ENCODE measurements around the gene SP110.
"Not testable (repeated sequence)": the region's sequence is repeated elsewhere in the genome, so short reads cannot be mapped to it uniquely, and the experiment has no call there.

The SP110 gene

GRCh38 chr2:230224458-230224857, 4.7 kb upstream of the SP110 start:
- no peak for DNase-seq (ENCODE audit: low read depth in 2 of 2)

- not testable (repeated sequence) for DNase-seq (ENCODE audit: low read depth in 2 of 2)
Observed at GRCh38 chr2:230222829-230223228, 3.0 kb upstream of the SP110 start.

DNA sequence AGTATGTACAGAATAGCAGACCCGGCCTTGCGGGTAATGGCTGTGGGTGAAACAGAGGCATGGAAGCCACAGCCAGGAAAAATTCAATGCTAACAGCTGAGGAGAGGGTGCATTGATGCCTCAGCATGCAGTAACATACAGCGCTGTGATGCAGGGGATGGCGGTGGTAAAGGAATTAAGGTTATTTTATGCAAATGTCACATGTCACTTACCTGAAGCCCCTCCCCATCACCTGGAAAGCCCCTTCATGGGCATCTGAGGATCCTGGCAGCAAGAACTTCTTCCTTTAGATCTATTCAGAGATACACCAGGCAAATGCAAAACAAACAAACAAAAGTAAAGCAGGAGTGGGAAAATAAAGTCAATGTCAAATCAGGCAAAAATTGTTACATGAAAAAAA, 1.7 kb upstream of the SP110 start:
- DNase-seq (ENCODE audit: low read depth in 2 of 2): no peak

DNA sequence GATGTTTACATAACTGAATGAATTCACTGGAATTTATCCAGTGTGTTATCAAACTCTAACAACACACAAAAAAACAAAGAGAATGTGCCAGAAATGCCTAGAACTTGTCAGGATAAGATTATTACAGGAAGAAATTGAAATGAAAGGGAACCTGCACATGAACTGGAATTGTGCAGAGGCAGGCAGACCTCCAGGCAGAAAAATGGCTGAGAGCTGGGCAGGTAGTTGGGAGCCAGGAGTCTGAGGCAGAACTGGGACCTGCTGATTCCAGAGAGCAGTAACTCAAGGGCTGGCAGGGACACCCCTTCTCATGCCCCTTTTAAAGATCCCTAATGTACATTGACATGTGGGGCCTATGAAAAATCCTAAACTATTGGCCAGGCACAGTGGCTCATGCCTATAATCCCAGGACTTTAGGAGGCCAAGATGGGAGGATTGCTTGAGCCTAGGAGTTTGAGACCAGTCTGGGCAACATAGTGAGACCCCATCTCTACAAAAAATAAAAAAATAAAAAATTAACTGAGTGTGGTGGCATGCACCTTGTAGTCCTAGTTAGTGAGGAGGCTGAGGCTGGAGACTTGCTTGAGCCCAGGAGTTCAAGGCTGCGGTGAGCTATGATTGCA, 674 bp upstream of the SP110 start:
- no peak for DNase-seq (ENCODE audit: low read depth in 2 of 2)

DNA sequence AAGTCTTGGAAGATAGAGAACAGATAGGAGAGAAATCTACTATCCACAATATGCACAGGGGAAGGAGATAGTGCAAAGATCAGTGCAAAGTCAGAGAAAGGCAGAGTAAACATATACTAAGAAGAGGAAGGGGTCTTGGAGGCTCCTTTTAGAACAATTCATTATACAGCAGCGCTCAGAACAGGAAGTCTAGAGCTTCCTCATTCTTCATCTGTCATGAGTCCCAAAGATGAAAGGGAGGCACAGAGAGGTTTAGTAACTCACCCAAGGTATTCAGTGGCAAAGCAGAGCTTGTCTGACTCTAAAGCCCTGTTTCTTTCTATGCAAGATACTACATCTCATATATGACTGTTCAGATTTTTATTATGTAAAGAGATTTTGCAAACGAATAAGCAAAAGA, 1.4 kb downstream of the SP110 start:
- no peak for DNase-seq (ENCODE audit: low read depth in 2 of 2)

DNA sequence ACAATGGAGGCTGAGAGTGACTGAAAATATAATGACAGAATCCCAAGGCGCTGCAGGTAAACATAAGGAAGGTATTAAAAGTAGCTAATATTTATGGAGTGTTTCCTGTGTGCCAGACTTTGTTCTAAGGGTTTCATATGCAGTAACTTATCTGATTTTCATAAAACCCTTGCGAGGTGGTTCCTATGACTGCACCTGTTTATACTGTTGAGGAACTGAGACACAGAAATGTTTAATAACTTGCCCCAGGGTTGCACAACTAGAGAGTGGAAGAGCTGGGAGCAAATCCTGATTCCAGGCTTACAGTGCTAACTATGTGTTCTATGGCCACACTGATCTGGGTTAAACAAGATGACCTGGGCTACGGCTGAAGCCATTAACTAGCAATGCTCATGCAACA, 2.4 kb downstream of the SP110 start:
- DNase-seq (ENCODE audit: low read depth in 2 of 2): no peak

DNA sequence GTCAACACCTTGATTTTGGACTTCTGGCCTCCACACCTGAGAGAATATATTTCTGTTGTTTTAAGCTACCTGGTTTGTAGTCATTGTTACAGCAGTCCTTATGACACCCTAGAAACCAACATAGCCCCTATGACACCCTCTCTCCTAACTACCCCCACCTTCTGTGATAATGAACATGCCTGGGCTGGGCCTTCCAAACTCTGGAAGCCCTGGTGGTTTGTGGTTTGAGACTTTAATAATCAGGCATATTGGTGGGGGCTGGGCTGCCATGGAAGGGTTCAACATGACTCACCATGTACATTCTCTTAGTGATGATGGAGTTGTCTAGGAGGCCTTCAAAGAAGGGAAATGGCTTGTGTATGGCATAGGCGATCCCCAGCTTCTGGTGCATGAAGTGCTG, 3.3 kb downstream of the SP110 start:
- DNase-seq (ENCODE audit: low read depth in 2 of 2): no peak

DNA sequence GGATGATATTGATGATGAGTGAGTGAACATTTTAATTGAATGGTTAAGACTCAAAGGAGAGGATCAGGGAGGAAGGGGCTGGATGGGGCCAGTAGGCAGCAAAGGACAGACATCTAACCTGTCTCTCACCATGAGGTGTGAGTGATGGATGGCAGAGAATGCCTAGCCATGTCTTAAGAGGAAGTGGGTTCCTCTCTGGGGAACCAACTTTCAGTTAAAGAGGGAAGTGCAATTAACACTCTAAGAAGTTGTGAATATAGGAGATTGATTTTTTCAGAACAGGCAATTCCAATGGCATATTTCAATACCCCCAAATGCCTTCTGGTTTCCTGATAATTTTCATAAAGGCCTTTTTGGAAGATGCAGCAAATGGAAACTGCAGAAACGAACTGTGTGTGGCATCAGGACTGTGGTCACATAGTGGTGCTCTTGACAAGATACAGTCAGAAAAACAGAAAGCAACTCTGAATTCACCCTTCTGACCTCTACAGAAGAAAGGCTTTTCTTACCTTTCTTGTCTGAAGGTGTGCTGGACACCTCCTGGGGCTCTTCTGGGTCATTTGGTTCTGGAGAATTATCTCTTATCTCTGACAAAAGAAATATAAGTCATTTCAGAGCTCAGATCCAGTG, 10.2 kb downstream of the SP110 start:
- no peak for DNase-seq (ENCODE audit: low read depth in 2 of 2)

DNA sequence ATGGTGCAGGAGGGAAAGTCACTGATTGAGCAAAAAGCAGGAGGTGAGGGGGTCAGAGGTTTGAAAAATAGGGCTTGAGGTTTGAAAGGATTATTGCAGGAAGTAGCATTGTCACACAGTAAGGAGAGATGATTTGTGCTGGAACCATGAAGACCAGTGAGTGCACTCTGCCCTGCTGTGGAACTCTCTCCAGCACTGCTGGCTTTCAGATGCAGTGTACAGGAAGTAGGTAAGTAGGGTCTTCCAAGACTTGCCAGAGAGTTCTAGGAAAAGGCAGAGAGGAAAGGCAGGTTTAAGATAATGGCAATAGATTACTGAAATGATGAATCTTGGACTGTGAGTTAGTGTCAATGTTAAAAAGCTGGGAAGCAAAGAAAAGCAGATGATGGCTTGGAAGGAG, 11.2 kb downstream of the SP110 start:
- DNase-seq (ENCODE audit: low read depth in 2 of 2): no peak

GRCh38 chr2:230205721-230206120, 14.1 kb downstream of the SP110 start:
- DNase-seq (ENCODE audit: low read depth in 2 of 2): no peak

DNA sequence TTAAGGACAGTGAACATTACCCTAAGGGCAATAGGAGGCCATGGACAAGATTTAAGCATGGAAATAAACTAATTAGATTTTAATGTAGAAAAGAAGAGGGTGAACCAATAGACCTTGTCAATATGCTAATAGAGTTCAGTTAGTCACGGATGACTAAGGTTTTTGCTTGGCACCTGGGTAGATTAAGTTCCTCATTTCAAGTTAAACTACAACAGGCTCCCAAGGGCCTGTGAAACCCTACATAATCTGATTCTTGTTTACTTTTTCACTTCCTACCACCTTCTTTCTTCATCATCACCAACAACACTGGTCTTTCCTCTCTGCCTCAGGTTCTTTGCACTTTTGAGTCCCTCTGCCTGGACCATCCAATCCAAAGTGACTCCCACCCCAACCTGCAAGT, 14.8 kb downstream of the SP110 start:
- DNase-seq (ENCODE audit: low read depth in 2 of 2): no peak

- DNase-seq (ENCODE audit: low read depth in 2 of 2): no peak
Observed at GRCh38 chr2:230203110-230203676, 16.6 kb downstream of the SP110 start.

- DNase-seq (ENCODE audit: low read depth in 2 of 2): no peak
Observed at GRCh38 chr2:230202430-230203109, 17.2 kb downstream of the SP110 start.

GRCh38 chr2:230184727-230185578, 34.8 kb downstream of the SP110 start:
- no peak for DNase-seq (ENCODE audit: low read depth in 2 of 2)

- no peak for DNase-seq (ENCODE audit: low read depth in 2 of 2)
Observed at GRCh38 chr2:230181195-230181594, 38.6 kb downstream of the SP110 start.

DNA sequence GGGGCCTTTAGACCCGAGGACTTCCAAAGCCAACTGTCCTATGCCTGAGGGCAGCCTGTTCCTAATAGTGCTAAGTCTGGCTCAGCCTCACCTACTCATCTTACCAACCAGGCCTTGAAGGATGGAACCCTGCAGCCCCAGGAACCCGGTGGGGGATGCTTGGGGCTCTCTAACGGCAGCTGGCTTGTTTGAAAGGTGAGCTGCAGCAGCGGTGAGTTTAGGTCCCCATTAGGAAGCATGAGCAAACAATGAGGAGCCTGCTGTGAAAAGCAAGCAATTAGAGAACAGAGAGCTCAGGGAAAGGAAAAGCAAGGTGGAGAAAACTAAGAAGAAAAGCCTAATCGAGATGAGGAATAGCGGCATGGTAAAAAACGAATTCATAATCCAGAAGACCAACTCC, 39.9 kb downstream of the SP110 start:
- no peak for DNase-seq (ENCODE audit: low read depth in 2 of 2)

DNA sequence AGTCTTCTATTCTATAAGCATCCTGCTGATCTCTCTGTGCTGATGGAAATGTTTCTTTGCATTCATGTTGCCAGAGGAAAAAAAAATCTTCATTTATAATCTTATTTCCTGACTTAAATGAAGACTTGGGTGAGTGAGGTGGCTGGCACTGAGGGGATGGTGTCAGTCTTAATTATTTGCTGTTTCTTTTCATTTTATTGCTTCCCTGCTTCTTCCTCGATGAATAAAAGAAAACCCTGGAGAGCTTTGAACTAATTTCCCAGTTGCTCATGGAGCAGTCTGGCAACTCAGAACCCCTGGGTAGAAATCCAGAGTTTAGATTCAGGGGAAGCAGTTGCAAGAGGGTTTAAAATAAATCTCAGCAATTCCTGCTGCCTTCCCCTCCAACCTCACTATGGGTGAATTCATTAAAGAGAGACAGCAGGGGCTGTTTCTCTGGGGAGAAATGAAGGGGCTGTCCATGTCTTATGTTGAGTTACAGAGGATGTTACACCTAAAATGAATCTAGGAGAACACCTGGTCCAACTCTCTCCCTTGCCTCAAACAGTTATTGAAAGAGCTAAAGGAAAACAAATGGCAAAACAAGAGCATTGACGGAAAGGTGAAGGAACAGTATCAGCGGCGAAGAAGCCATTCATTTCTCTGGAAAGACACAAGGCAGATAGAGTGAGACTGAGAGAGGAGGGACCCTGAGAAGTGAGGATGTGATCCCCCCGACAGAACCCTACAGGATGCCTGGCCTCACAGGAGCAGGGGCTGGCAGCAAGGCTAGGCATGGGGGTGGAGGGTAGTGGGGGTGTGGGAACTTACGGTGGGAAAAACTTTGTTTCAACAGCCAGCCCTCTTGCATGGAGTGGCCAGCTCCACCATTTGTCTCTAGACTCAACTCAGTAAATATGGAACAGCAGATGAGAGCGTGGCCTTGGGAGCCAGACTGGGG, 41.0 kb downstream of the SP110 start:
- DNase-seq (ENCODE audit: low read depth in 2 of 2): no peak

DNA sequence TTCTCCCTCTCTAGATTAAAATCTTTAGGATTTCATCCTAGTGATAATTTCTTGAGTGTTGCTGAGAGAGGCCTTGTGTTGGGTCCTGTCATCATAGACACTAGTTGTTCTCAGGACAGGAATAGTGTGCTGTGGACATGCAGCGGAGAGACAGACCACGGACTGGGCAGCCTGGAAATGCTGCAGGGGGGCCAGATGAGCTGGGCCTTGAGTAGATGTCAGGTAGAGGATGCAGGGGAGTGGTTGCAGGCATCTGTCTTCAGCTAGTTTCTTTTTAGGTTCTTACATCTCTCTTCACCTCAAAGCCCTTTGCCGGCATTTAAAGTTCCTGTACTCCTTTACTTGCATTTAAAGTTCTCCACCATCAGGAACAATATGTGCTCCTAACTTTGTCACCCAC, 42.8 kb downstream of the SP110 start:
- no peak for DNase-seq (ENCODE audit: low read depth in 2 of 2)

- DNase-seq (ENCODE audit: low read depth in 2 of 2): no peak
Observed at GRCh38 chr2:230174466-230174865, 45.3 kb downstream of the SP110 start.

GRCh38 chr2:230172852-230173251, 46.9 kb downstream of the SP110 start:
- no peak for DNase-seq (ENCODE audit: low read depth in 2 of 2)

DNA sequence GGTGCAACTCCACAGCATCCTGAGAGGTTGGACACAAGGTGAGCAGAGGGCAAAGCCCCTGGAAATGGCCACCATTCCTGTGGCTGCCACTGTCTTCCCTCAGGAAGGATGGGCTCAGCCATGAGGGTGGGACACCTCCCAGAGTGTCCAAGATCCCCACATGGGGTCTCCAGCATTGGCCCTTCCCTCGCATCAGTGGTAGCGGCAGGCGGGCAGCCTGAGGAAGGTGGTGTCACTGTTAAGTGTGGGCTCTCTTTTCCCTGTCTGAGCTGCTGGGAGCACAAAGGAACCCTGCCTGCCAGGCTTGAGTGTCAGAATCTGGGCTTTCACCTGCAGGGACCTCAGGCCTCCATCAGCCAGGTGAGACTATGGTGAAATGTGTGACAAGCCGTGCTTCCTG, 47.6 kb downstream of the SP110 start:
- no peak for DNase-seq (ENCODE audit: low read depth in 2 of 2)

All from stimulated activated CD8-positive, alpha-beta memory T cell treated with anti-CD3 and anti-CD28 coated beads, Interleukin-7, amount 100 ng/mL, for 4 hours (primary cell).